Stomach (tissue), 9 donors: Measurements from ENCODE around the gene SPATA32. TPM values are rescaled to one million over a fixed set of nuclear protein-coding genes. Genes with fewer than 3 reads are reported as not detected.

Experiments
- DNase-seq, 2 donors: peaks; one replicate each; pipeline versions ENCODE4 v3.0.0 to v3.0.0-alpha.2; 2013 to 2019
- H3K27ac ChIP-seq, 5 donors: fragments of 200-600 bp in 4 of 5; sonication (generic) in 4 of 5; one replicate each; pipeline ENCODE4 v1.5.1; 2013 to 2019; ENCODE audit warnings: mild to moderate bottlenecking in 1 of 5, moderate library complexity in 1 of 5
- H3K27me3 ChIP-seq, 3 donors: fragments of 200-600 bp; sonication (generic); one replicate each; pipeline ENCODE4 v1.5.1; 2017 to 2019; ENCODE audit warnings: mixed run types in 1 of 3
- H3K36me3 ChIP-seq, 4 donors: fragments of 200-600 bp; sonication (generic); 1 replicate in 3 of 4; 2 replicates in 1 of 4; pipeline ENCODE4 v1.5.1; 2016 to 2019
- H3K4me1 ChIP-seq, 4 donors: fragments of 200-600 bp; sonication (generic); one replicate each; pipeline ENCODE4 v1.5.1; 2016 to 2019
- H3K4me3 ChIP-seq, 4 donors: fragments of 200-600 bp; sonication (generic) in 3 of 4; one replicate each; pipeline ENCODE4 v1.5.1; 2016 to 2019; ENCODE audit warnings: mild to moderate bottlenecking in 1 of 4
- H3K9me3 ChIP-seq, 4 donors: fragments of 200-600 bp; sonication (generic); one replicate each; pipeline ENCODE4 v1.5.1; 2016 to 2019
- EP300 ChIP-seq: sonication (generic); formaldehyde crosslinking; IDR thresholded peaks from one replicate; pipeline ENCODE4 v1.6.1; 2017; ENCODE audit warnings: antibody characterized with exemption
- POLR2A ChIP-seq, 4 donors: fragments of 450-650 bp; IDR thresholded peaks; one replicate each; pipeline ENCODE4 v1.6.1; 2016; ENCODE audit warnings: antibody characterized with exemption in 4 of 4, control low read depth in 2 of 4, mild to moderate bottlenecking in 1 of 4, moderate library complexity in 1 of 4
- POLR2AphosphoS5 ChIP-seq, 3 donors: sonication (generic); formaldehyde crosslinking; IDR thresholded peaks; one replicate each; pipeline ENCODE4 v1.6.1; 2016; ENCODE audit warnings: antibody characterized with exemption in 3 of 3
- WGBS, 5 donors: extraction: QIAGEN DNeasy Blood & Tissue Kit in 3 of 5; methylation state at CpG; one replicate each; pipeline versions ENCODE4 v1.1.5 to v1.1.7; 2013 to 2018; 5-methylcytosine and 5-hydroxymethylcytosine counted together
- intact Hi-C: fragments of 100-400 bp; cut with DNase I; formaldehyde crosslinking; loops from one replicate; pipeline ENCODE4 v1.15.1; 2023; ENCODE audit warnings: low total_unique reads
- polyA plus RNA-seq, 3 donors: library from polyadenylated mRNA; stranded (reverse); fragments of 200-250 nt; gene quantifications; one replicate each; pipeline ENCODE4 v1.2.3, GENCODE V29; 2013
- total RNA-seq, 5 donors: library from RNA; depleted of rRNA; stranded (reverse); fragments of >200 nt; gene quantifications; one replicate each; pipeline versions ENCODE4 v1.1.0 to v1.2.3, GENCODE V29; 2014 to 2016
- TF ChIP-seq, protein P1 (sequence below), 7 experiments: fragments of 450-650 bp in 4 of 7; fragments of 200-600 bp in 3 of 7; sonication (generic) in 3 of 7; IDR thresholded peaks; one replicate each; pipeline ENCODE4 v1.5.1; 2016 to 2019; ENCODE audit warnings: antibody characterized with exemption in 7 of 7, control low read depth in 2 of 7, mild to moderate bottlenecking in 1 of 7
- donor health status: healthy with polysubstance abuse.
- donor health status: Bipolar disorder and iron deficiency.
- donor health status: healthy.

SPATA32 gene
- total and polyA plus RNA-seq, 8 donors = not detected

DNA sequence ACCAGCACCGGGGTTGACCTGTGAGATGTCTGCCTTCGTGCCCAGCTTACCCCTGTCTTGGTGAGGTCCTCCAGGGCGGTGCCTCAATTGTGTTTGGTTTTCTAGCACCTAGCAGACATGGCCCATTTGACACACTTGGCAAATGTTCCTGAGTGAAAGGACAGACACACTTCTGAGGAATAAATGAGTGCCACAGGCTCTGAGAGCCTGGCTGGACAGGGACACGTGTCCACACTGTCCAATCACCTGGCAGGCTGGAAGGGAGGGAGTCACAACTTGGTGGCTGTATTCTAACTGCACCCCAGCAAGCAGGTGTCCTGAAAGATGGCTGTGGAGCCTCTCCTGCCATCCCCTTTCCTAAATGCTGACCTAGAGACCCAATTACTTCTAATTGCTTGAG, 47.5 kb upstream of the SPATA32 start:
- intact Hi-C loops = no loop called here
- H3K27ac ChIP-seq = peak overlapping the region; percentile 67 to 98 (median 96)
- DNase-seq = no peak

DNA sequence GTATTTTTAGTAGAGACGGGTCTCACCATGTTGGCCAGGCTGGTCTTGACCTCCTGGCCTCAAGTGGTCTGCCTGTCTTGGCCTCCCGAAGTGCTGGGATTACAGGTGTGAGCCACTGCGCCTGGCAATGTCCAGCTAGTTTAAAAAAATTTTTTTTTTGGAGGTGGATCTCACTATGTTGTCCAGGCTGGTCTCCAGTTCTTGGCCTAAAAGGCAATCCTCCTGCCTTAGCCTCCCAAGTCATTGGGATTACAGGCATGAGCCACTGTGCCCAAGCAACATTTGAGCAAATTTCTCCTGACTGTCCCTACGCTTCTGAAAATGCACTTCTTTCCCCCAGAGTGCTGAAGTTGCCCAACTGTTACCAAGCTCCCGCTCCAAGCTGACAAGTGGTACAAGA, 46.9 kb upstream of the SPATA32 start:
- peak overlapping the region; percentile 67 to 98 (median 96) for H3K27ac ChIP-seq
- peaks cover 84 to 99% (median 95%) of the 10 kb centered on the region in 4 donors for H3K4me1 ChIP-seq
- H3K27me3 ChIP-seq = no peaks in the 10 kb centered on the region
- no peak overlapping the region for H3K4me3 ChIP-seq
- no peaks in the 10 kb centered on the region for H3K36me3 ChIP-seq
- intact Hi-C loops = no loop called here
- TF ChIP-seq EP300 = no peak
- no peak for TF ChIP-seq POLR2A (IDR thresholded peaks at IDR 0.05)
- TF ChIP-seq POLR2AphosphoS5 (IDR thresholded peaks at IDR 0.05) = no peak
- TF ChIP-seq, protein P1, sequence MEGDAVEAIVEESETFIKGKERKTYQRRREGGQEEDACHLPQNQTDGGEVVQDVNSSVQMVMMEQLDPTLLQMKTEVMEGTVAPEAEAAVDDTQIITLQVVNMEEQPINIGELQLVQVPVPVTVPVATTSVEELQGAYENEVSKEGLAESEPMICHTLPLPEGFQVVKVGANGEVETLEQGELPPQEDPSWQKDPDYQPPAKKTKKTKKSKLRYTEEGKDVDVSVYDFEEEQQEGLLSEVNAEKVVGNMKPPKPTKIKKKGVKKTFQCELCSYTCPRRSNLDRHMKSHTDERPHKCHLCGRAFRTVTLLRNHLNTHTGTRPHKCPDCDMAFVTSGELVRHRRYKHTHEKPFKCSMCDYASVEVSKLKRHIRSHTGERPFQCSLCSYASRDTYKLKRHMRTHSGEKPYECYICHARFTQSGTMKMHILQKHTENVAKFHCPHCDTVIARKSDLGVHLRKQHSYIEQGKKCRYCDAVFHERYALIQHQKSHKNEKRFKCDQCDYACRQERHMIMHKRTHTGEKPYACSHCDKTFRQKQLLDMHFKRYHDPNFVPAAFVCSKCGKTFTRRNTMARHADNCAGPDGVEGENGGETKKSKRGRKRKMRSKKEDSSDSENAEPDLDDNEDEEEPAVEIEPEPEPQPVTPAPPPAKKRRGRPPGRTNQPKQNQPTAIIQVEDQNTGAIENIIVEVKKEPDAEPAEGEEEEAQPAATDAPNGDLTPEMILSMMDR (IDR thresholded peaks at IDR 0.05) = no peak
- H3K9me3 ChIP-seq = no peaks in the 10 kb centered on the region
- 94 to 99% (median 96%) methylated on average over 4 to 5 of the region's 5 CpGs for WGBS, 5 donors
- no peak for DNase-seq

More for the DNA sequence above, 47.5 kb upstream of the SPATA32 start:
- H3K4me3 ChIP-seq = no peak overlapping the region
- TF ChIP-seq POLR2AphosphoS5 (IDR thresholded peaks at IDR 0.05) = no peak
- TF ChIP-seq EP300 = no peak
- TF ChIP-seq, protein P1 (IDR thresholded peaks at IDR 0.05) = no peak
- TF ChIP-seq POLR2A (IDR thresholded peaks at IDR 0.05) = no peak
- no peaks in the 10 kb centered on the region for H3K9me3 ChIP-seq
- no peaks in the 10 kb centered on the region for H3K36me3 ChIP-seq
- no peaks in the 10 kb centered on the region for H3K27me3 ChIP-seq
- peaks cover 89 to 100% (median 99%) of the 10 kb centered on the region in 4 donors for H3K4me1 ChIP-seq
- WGBS, 5 donors = 39 to 63% (median 48%) methylated on average over 2 to 4 of the region's 4 CpGs

DNA sequence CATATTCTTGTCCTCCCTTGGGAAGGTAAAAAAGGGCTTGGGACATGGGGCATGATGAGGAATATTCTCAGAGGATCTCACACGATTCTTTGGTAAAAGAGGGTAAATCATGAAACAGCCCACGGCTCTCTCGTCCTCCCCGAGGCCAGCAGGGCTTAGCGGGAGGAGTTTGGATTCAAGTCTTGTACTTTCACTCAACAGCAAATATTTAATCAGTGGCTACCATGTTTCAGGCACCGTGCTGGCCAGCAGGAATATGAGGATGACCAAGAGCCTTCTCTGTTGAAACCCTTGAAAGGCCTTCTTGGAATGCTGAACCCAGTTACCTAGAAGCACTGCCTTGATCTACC, 46.1 kb upstream of the SPATA32 start:
- H3K27ac ChIP-seq = peak overlapping the region; percentile 69 to 98 (median 96)
- intact Hi-C loops = no loop called here
- no peak for DNase-seq
- H3K4me1 ChIP-seq = peaks cover 81 to 99% (median 92%) of the 10 kb centered on the region in 4 donors
- 22 to 38% (median 30%) methylated on average over 6 of the region's 6 CpGs for WGBS, 5 donors
- no peaks in the 10 kb centered on the region for H3K9me3 ChIP-seq
- no peaks in the 10 kb centered on the region for H3K27me3 ChIP-seq
- H3K4me3 ChIP-seq = no peak overlapping the region
- no peaks in the 10 kb centered on the region for H3K36me3 ChIP-seq
- TF ChIP-seq, protein P1 (IDR thresholded peaks at IDR 0.05) = no peak
- no peak for TF ChIP-seq POLR2A (IDR thresholded peaks at IDR 0.05)
- no peak for TF ChIP-seq EP300
- TF ChIP-seq POLR2AphosphoS5 (IDR thresholded peaks at IDR 0.05) = no peak

DNA sequence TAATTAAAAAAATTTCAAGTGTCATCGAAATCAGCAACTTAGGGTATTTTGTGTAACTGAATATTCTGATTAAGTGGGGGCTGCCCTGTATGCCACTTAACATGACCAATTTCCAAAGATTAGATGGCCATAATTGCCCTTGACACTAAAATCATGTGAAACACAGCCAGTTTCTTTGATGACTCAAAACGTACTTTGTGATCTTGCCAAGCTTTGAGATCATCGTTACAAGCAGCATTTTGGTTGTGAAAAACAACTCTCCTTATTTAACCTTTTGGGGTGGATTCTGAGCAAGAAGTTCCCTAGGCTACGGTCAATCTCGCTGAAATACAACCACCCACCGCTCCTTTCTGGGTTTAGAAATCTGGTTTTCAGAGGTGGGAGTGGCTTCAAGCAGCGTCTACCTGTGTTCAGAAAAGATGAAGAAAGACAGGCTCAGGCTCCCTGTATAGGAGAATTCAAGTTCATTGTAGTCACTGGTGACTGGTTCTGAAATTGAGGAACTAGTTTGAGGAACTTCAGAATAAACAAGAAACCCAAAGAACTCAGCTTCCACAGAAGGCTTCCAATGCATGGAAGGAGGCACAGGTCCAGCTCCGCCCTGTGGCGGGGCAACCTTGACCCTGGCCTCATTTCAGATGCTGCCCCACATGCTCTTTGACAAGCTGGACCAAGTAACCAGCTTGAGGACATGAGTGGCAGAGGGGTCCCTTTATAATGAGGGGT, 45.6 kb upstream of the SPATA32 start:
- 21 to 34% (median 28%) methylated on average over 9 of the region's 9 CpGs for WGBS, 5 donors

DNA sequence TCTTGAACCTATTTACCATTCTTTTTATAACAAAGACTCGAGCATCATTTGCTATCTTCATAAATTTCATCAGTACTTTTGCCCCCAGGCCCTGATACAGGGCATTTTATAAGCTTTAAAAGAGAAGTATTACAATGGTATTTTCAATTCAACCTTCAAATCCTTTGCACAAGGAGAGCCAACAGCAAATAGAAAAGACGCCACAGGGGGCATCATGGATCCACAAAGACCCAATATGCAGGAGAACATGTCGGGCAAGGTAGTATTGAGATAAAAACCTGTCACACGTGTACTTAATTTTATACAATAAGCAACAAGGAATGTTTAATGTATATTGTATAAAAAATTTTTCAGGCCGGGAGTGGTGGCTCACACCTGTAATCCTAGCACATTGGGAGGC, 44.7 kb upstream of the SPATA32 start:
- no peaks in the 10 kb centered on the region for H3K36me3 ChIP-seq
- H3K27ac ChIP-seq = peak overlapping the region in 4 of 5 donors; percentile 96 to 98 (median 96)
- TF ChIP-seq POLR2AphosphoS5 (IDR thresholded peaks at IDR 0.05) (no peak), EP300 (no peak), POLR2A (IDR thresholded peaks at IDR 0.05) (no peak)
- TF ChIP-seq, protein P1 (IDR thresholded peaks at IDR 0.05) = no peak
- intact Hi-C loops = no loop called here
- no peak for DNase-seq
- WGBS, 5 donors = 63 to 74% (median 66%) methylated on average over 5 of the region's 5 CpGs
- no peaks in the 10 kb centered on the region for H3K27me3 ChIP-seq
- H3K9me3 ChIP-seq = no peaks in the 10 kb centered on the region
- H3K4me1 ChIP-seq = peaks cover 79 to 99% (median 90%) of the 10 kb centered on the region in 4 donors
- no peak overlapping the region for H3K4me3 ChIP-seq

More for the DNA sequence above, 45.6 kb upstream of the SPATA32 start:
- intact Hi-C loops = no loop called here
- H3K9me3 ChIP-seq = no peaks in the 10 kb centered on the region
- peak overlapping the region; percentile 69 to 98 (median 96) for H3K27ac ChIP-seq
- H3K4me1 ChIP-seq = peaks cover 81 to 99% (median 92%) of the 10 kb centered on the region in 4 donors
- no peaks in the 10 kb centered on the region for H3K36me3 ChIP-seq
- no peaks in the 10 kb centered on the region for H3K27me3 ChIP-seq
- H3K4me3 ChIP-seq = peak overlapping the region in 1 of 4 donors; percentile 5
- DNase-seq = peak in 1 of 2 donors; percentile 65
- TF ChIP-seq POLR2AphosphoS5 (IDR thresholded peaks at IDR 0.05) (peak; percentile 18 to 70 (median 49)), EP300 (no peak)
